ENCODE results near the gene SLC26A9. TPM values are rescaled to one million over a fixed set of nuclear protein-coding genes. Genes with fewer than 3 reads are reported as not detected.
"Not testable (repeated sequence)": the region's sequence is repeated elsewhere in the genome, so short reads cannot be mapped to it uniquely, and the experiment has no call there.

SLC26A9 gene
- total RNA-seq, 2 donors from 2014 or later: 0.22 TPM

DNA sequence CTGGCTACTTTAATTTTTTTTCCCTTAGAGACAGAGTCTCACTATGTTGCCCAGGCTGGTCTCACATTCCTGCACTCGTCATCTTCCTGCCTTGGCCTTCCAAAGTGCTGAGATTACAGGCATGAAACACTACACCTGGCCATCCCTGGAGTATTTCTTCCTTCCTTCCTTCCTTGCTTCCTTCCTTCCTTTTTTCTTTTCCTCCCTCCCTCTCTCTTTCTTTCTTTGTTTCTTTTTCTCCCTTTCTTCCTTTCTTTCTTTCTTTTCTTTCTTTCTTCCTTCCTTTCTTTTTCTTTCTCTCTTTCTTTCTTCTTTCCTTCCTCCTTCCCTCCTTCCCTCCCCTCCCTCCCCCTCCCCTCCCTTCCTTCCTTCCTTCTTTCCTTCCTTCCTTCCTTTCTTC lies 46.9 kb downstream of the SLC26A9 start:
- Histone ChIP-seq H3K4me3 (ENCODE audit: low read length) (no peak overlapping the region), H3K27me3 (ENCODE audit: control insufficient read depth, insufficient read depth, low read length, poor library complexity, severe bottlenecking) (no peaks in the 10 kb centered on the region), H3K9me3 (ENCODE audit: control insufficient read depth, low read length) (peaks cover 95% of the 10 kb centered on the region), H3K36me3 (ENCODE audit: control insufficient read depth, insufficient read depth, low read length) (peaks cover 9% of the 10 kb centered on the region), H3K27ac (ENCODE audit: low read depth, low read length) (no peak overlapping the region), H3K9ac (ENCODE audit: extremely low read depth, low read length, poor library complexity, severe bottlenecking) (no peak overlapping the region), H3K4me1 (ENCODE audit: control insufficient read depth, insufficient read depth, low read length) (no peaks in the 10 kb centered on the region)
- WGBS, 2 experiments (ENCODE audit: insufficient coverage in 1 of 2, insufficient read length in 1 of 2): 86 to 91% methylated on average over 1 of the region's 1 CpG
- Mint-ChIP-seq H3K27ac (no peak overlapping the region), H3K4me3 (no peak overlapping the region), H3K4me1 (peaks cover 3% of the 10 kb centered on the region), H3K9me3 (peaks cover 75% of the 10 kb centered on the region), H3K36me3 (ENCODE audit: low read depth) (peaks cover 61% of the 10 kb centered on the region), H3K27me3 (ENCODE audit: insufficient read depth) (peaks cover 7% of the 10 kb centered on the region)
- no peak for DNase-seq
- TF ChIP-seq, protein P1, sequence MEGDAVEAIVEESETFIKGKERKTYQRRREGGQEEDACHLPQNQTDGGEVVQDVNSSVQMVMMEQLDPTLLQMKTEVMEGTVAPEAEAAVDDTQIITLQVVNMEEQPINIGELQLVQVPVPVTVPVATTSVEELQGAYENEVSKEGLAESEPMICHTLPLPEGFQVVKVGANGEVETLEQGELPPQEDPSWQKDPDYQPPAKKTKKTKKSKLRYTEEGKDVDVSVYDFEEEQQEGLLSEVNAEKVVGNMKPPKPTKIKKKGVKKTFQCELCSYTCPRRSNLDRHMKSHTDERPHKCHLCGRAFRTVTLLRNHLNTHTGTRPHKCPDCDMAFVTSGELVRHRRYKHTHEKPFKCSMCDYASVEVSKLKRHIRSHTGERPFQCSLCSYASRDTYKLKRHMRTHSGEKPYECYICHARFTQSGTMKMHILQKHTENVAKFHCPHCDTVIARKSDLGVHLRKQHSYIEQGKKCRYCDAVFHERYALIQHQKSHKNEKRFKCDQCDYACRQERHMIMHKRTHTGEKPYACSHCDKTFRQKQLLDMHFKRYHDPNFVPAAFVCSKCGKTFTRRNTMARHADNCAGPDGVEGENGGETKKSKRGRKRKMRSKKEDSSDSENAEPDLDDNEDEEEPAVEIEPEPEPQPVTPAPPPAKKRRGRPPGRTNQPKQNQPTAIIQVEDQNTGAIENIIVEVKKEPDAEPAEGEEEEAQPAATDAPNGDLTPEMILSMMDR (conservative IDR thresholded peaks at IDR 0.05): no peak

DNA sequence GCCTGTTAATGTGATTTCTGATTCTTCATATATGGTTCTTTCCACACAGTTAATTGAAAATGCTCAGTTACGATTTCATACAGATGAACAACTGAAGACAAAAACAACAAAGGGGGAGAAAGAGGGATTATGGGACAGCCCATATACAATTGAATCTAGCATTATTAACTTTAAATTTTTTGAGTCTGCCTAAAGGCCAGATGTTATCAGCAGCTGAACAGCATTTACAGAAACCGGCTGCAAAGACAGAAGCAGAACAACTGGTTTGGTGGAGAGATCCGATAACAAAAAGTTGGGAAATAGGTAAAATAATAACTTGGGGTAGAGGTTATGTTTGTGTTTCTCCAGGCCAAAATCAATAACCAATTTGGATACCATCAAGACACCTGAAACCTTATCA lies 49.1 kb downstream of the SLC26A9 start:
- not testable (repeated sequence) for H3K4me1 Mint-ChIP-seq; H3K4me1 ChIP-seq (ENCODE audit: control insufficient read depth, insufficient read depth, low read length); H3K4me3 Mint-ChIP-seq; H3K9ac ChIP-seq (ENCODE audit: extremely low read depth, low read length, poor library complexity, severe bottlenecking); H3K27ac ChIP-seq (ENCODE audit: low read depth, low read length); H3K36me3 ChIP-seq (ENCODE audit: control insufficient read depth, insufficient read depth, low read length); H3K4me3 ChIP-seq (ENCODE audit: low read length); H3K27me3 ChIP-seq (ENCODE audit: control insufficient read depth, insufficient read depth, low read length, poor library complexity, severe bottlenecking); DNase-seq; H3K27ac Mint-ChIP-seq
- peaks cover 54% of the 10 kb centered on the region for H3K9me3 Mint-ChIP-seq
- 92% methylated on average over 3 of the region's 3 CpGs; no CpG with 5 or more reads in 1 of the 2 experiments for WGBS, 2 experiments (ENCODE audit: insufficient coverage in 1 of 2, insufficient read length in 1 of 2)
- peaks cover 12% of the 10 kb centered on the region for H3K27me3 Mint-ChIP-seq (ENCODE audit: insufficient read depth)
- H3K36me3 Mint-ChIP-seq (ENCODE audit: low read depth): peaks cover 76% of the 10 kb centered on the region
- peaks cover 98% of the 10 kb centered on the region for H3K9me3 ChIP-seq (ENCODE audit: control insufficient read depth, low read length)

DNA sequence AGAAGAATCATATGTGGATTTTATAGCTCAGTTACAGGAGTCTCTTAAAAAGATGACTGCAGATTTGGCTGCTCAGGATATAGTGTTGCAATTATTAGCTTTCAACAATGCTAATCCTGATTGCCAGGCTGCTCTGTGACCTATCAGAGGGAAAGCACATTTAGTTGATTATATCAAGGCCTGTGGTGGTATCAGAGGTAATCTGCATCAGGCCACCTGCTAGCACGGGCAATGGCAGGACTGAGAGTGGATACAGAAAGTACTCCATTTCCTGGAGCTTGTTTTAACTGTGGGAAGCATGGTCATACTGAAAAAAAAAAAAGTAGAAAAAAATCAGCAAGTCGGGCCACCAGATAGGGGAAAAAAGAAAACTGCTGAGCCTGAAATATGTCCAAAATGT lies 51.1 kb downstream of the SLC26A9 start:
- H3K4me1 Mint-ChIP-seq, H3K4me3 Mint-ChIP-seq: not testable (repeated sequence)
- peaks cover 62% of the 10 kb centered on the region for H3K36me3 Mint-ChIP-seq (ENCODE audit: low read depth)

DNA sequence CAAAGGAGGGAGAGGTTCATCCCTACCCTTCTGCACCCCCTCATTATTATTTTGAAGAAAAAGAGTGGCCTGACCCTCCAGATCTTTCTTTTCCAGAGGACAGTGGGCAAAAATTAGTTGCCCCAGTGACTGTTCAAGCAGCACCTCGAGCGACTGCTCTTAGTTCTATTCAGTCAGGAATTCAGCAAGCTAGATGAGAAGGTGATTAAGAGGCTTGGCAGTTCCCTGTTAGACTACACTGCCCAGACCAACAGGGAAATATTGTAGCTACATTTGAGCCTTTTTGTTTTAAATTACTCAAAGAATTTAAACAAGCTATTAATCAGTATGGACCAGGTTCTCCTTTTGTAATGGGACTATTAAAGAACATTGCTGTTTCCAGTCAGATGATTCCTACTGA lies 51.8 kb downstream of the SLC26A9 start:
- H3K27me3 Mint-ChIP-seq (ENCODE audit: insufficient read depth): peaks cover 15% of the 10 kb centered on the region
- WGBS, 2 experiments (ENCODE audit: insufficient coverage in 1 of 2, insufficient read length in 1 of 2): 88% methylated on average over 2 of the region's 2 CpGs; no CpG with 5 or more reads in 1 of the 2 experiments
- not testable (repeated sequence) for H3K4me1 Mint-ChIP-seq; H3K27me3 ChIP-seq (ENCODE audit: control insufficient read depth, insufficient read depth, low read length, poor library complexity, severe bottlenecking); H3K4me1 ChIP-seq (ENCODE audit: control insufficient read depth, insufficient read depth, low read length); H3K9ac ChIP-seq (ENCODE audit: extremely low read depth, low read length, poor library complexity, severe bottlenecking); H3K27ac Mint-ChIP-seq; DNase-seq; H3K4me3 Mint-ChIP-seq; H3K27ac ChIP-seq (ENCODE audit: low read depth, low read length); H3K36me3 ChIP-seq (ENCODE audit: control insufficient read depth, insufficient read depth, low read length)
- peaks cover 55% of the 10 kb centered on the region for H3K36me3 Mint-ChIP-seq (ENCODE audit: low read depth)
- Histone ChIP-seq H3K4me3 (ENCODE audit: low read length) (peak overlapping the region; percentile 24), H3K9me3 (ENCODE audit: control insufficient read depth, low read length) (peaks cover 98% of the 10 kb centered on the region)
- peaks cover 28% of the 10 kb centered on the region for H3K9me3 Mint-ChIP-seq

More for the DNA sequence above, 51.1 kb downstream of the SLC26A9 start:
- not testable (repeated sequence) for H3K36me3 ChIP-seq (ENCODE audit: control insufficient read depth, insufficient read depth, low read length); H3K27me3 ChIP-seq (ENCODE audit: control insufficient read depth, insufficient read depth, low read length, poor library complexity, severe bottlenecking); H3K27ac Mint-ChIP-seq; H3K27ac ChIP-seq (ENCODE audit: low read depth, low read length); H3K4me1 ChIP-seq (ENCODE audit: control insufficient read depth, insufficient read depth, low read length); H3K9ac ChIP-seq (ENCODE audit: extremely low read depth, low read length, poor library complexity, severe bottlenecking); DNase-seq
- Mint-ChIP-seq H3K27me3 (ENCODE audit: insufficient read depth) (peaks cover 15% of the 10 kb centered on the region), H3K9me3 (peaks cover 35% of the 10 kb centered on the region)
- Histone ChIP-seq H3K4me3 (ENCODE audit: low read length) (peak overlapping the region; percentile 24), H3K9me3 (ENCODE audit: control insufficient read depth, low read length) (peaks cover 98% of the 10 kb centered on the region)
- WGBS, 2 experiments (ENCODE audit: insufficient coverage in 1 of 2, insufficient read length in 1 of 2): 91 to 94% methylated on average over 2 of the region's 2 CpGs

DNA sequence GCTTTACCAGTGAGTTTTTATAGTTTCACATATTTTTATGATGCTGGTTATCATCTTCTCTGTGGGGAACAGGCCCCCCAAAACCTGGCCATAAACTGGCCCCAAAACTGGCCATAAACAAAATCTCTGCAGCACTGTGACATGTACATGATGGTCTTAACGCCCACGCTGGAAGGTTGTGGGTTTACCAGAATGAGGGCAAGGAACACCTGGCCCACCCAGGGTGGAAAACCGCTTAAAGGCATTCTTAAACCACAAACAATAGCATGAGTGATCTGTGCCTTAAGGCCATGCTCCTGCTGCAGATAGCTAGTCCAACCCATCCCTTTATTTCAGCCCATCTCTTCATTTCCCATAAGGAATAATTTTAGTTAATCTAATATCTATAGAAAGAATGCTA lies 52.6 kb downstream of the SLC26A9 start:
- not testable (repeated sequence) for H3K9ac ChIP-seq (ENCODE audit: extremely low read depth, low read length, poor library complexity, severe bottlenecking); H3K27ac Mint-ChIP-seq; H3K4me1 ChIP-seq (ENCODE audit: control insufficient read depth, insufficient read depth, low read length); H3K4me1 Mint-ChIP-seq; H3K4me3 Mint-ChIP-seq; DNase-seq; H3K4me3 ChIP-seq (ENCODE audit: low read length); H3K27me3 ChIP-seq (ENCODE audit: control insufficient read depth, insufficient read depth, low read length, poor library complexity, severe bottlenecking); H3K27ac ChIP-seq (ENCODE audit: low read depth, low read length); H3K36me3 ChIP-seq (ENCODE audit: control insufficient read depth, insufficient read depth, low read length)
- H3K36me3 Mint-ChIP-seq (ENCODE audit: low read depth): peaks cover 46% of the 10 kb centered on the region
- 97% methylated on average over 3 of the region's 3 CpGs; no CpG with 5 or more reads in 1 of the 2 experiments for WGBS, 2 experiments (ENCODE audit: insufficient coverage in 1 of 2, insufficient read length in 1 of 2)
- H3K9me3 Mint-ChIP-seq: peaks cover 19% of the 10 kb centered on the region
- H3K9me3 ChIP-seq (ENCODE audit: control insufficient read depth, low read length): peaks cover 90% of the 10 kb centered on the region
- H3K27me3 Mint-ChIP-seq (ENCODE audit: insufficient read depth): peaks cover 15% of the 10 kb centered on the region

DNA sequence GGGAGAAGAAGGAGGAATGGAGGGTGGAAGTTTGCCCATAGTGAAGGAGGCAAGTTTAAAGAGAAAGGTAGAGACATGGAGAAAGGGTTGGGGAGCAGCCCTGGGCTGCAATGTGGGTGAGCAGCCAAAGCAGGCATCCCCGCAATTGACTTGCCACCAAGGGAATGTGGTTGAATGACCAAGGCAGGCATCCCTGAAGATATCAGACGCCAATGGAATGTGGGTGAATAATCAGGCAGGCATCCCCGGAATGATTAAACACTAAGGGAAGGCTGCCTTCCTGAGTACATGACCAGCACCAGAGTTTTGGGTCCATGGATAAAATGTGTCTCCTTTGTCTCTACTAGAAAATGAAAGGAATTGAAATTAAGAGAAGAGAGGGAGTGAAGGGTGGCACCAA lies 53.5 kb downstream of the SLC26A9 start:
- Mint-ChIP-seq H3K36me3 (ENCODE audit: low read depth) (peaks cover 37% of the 10 kb centered on the region), H3K27me3 (ENCODE audit: insufficient read depth) (peaks cover 15% of the 10 kb centered on the region), H3K9me3 (peaks cover 10% of the 10 kb centered on the region)
- not testable (repeated sequence) for DNase-seq; H3K36me3 ChIP-seq (ENCODE audit: control insufficient read depth, insufficient read depth, low read length); H3K4me3 Mint-ChIP-seq; H3K4me3 ChIP-seq (ENCODE audit: low read length); H3K27ac Mint-ChIP-seq; H3K27me3 ChIP-seq (ENCODE audit: control insufficient read depth, insufficient read depth, low read length, poor library complexity, severe bottlenecking); H3K4me1 ChIP-seq (ENCODE audit: control insufficient read depth, insufficient read depth, low read length); H3K4me1 Mint-ChIP-seq; H3K27ac ChIP-seq (ENCODE audit: low read depth, low read length); H3K9ac ChIP-seq (ENCODE audit: extremely low read depth, low read length, poor library complexity, severe bottlenecking)
- WGBS, 2 experiments (ENCODE audit: insufficient coverage in 1 of 2, insufficient read length in 1 of 2): 79 to 89% methylated on average over 2 to 3 of the region's 3 CpGs
- H3K9me3 ChIP-seq (ENCODE audit: control insufficient read depth, low read length): peaks cover 81% of the 10 kb centered on the region
